ENCODE data around the gene PIH1D2. TPM values are rescaled to one million over a fixed set of nuclear protein-coding genes. Genes with fewer than 3 reads are reported as not detected.
"Not testable (repeated sequence)": the region's sequence is repeated elsewhere in the genome, so short reads cannot be mapped to it uniquely, and the experiment has no call there.

The PIH1D2 gene
- total RNA-seq, 3 donors from 2014 or later, result 0.65 to 2.4 (median 1.5) TPM

DNA sequence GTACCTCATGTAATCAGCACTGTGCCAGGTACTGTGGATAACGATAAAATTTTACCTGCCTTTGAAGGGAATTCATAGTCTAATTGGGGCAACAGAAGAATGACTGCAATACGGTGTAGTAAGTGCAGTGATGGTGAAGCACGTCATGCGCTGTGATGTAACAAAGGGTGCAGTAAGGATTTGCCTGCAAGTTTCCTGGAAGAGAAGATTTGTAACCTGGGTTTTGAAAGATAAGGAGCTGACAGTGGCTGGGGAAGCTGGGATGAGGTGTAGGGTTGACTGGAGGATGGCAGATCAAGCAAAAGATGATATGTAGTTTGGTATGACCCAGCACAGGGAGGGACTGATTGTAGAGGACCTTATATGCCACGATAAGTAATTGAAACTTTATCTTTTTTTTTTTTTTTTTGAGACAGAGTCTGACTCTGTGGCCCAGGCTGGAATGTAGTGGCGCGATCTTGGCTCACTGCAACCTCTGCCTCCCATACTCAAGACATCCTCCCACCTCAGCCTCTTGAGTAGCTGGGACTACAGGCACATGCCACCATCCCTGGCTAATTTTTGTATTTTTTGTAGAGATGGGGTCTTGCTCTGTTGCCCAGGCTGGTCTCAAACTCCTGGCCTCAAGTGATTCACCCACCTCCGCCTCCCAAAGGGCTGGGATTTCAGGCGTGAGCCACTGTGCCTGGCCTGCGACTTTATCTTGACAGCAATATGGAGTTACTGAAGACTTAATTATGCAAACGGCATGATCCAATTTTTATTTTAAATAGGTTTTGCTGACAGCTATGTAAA lies 24.1 kb upstream of the PIH1D2 start:
- no peak for ATAC-seq
- H3K9me3 ChIP-seq, result no peaks in the 10 kb centered on the region
- H3K36me3 ChIP-seq (ENCODE audit: low read depth), result no peaks in the 10 kb centered on the region
- DNase-seq, result no peak
- no peaks in the 10 kb centered on the region for H3K4me1 ChIP-seq (ENCODE audit: low read depth)
- intact Hi-C loops (cut with DNase I, micrococcal nuclease), result no loop called here
- TF ChIP-seq, protein P1, sequence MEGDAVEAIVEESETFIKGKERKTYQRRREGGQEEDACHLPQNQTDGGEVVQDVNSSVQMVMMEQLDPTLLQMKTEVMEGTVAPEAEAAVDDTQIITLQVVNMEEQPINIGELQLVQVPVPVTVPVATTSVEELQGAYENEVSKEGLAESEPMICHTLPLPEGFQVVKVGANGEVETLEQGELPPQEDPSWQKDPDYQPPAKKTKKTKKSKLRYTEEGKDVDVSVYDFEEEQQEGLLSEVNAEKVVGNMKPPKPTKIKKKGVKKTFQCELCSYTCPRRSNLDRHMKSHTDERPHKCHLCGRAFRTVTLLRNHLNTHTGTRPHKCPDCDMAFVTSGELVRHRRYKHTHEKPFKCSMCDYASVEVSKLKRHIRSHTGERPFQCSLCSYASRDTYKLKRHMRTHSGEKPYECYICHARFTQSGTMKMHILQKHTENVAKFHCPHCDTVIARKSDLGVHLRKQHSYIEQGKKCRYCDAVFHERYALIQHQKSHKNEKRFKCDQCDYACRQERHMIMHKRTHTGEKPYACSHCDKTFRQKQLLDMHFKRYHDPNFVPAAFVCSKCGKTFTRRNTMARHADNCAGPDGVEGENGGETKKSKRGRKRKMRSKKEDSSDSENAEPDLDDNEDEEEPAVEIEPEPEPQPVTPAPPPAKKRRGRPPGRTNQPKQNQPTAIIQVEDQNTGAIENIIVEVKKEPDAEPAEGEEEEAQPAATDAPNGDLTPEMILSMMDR (IDR thresholded peaks at IDR 0.05), result no peak
- no peak overlapping the region for H3K4me3 ChIP-seq

DNA sequence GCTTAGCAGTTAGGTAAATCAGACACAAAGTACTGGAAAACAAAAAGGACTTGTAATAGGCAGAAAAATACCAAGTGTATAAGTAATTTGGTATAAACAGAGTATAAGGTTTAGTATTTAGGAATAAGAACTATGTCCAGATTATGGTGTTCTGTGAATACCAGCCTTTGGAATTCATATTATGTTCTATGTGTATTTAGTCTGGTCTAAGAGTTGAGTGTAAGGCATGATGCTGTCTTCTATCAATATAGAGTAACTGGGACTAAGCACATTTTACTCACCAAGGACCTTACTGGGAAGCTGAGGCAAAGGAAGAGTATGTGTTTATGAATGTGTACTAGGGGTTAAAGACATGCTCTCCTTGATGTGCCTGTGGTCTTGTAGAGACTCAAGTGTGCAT lies 22.4 kb upstream of the PIH1D2 start:
- TF ChIP-seq, protein P1 (IDR thresholded peaks at IDR 0.05), result no peak
- ATAC-seq (no peak), DNase-seq (no peak)
- intact Hi-C loops (cut with DNase I, micrococcal nuclease), result no loop called here
- no peaks in the 10 kb centered on the region for H3K4me1 ChIP-seq (ENCODE audit: low read depth)
- no peaks in the 10 kb centered on the region for H3K9me3 ChIP-seq
- no peaks in the 10 kb centered on the region for H3K36me3 ChIP-seq (ENCODE audit: low read depth)
- H3K4me3 ChIP-seq, result no peak overlapping the region

DNA sequence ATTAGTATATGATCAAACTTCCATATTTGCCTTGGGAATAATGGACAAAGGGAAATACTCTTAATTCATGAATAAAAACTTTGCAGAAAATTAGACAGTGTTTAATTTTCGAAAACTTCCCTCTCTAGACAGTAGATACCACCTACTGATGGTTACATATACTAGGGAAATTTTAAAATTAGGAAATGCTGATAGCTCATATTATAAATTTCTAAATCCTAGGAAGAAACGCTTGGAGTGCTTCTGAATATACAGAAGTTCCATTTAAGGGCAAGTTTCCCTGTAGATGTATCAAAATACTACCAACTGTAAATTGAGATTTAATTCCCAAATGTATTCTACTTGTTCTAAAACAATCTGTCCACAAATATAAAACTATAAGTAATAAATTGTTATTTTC lies 21.5 kb upstream of the PIH1D2 start:
- ATAC-seq; H3K4me3 ChIP-seq; H3K36me3 ChIP-seq (ENCODE audit: low read depth); DNase-seq; intact Hi-C loops (cut with DNase I, micrococcal nuclease); H3K4me1 ChIP-seq (ENCODE audit: low read depth); H3K9me3 ChIP-seq: not testable (repeated sequence)

DNA sequence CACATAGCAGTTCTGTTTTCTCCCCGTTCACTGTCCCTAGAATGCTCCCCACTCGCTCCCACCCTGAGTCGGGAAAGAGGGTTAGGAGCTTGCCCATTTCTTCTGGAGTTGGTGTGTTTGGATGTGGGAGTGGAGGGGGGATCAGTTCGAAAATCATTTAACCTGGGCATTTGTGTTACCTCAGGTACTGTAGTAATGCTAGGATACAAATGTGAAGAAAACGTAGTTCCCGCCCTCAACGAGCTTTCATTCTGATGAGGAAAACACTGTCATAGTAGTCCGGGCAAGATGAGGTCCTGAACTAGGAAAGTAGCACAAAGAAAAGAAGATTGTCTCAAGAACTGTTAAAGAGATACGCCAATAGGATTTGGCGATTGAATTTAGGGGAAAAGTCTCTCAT lies 13.4 kb upstream of the PIH1D2 start:
- Histone ChIP-seq H3K4me1 (ENCODE audit: low read depth) (peaks cover 17% of the 10 kb centered on the region), H3K9me3 (no peaks in the 10 kb centered on the region), H3K36me3 (ENCODE audit: low read depth) (peaks cover 8% of the 10 kb centered on the region), H3K4me3 (peak overlapping the region; percentile 67)
- peak; percentile 9 for ATAC-seq
- peak in 1 of 3 donors; percentile 9 for DNase-seq
- intact Hi-C loops (cut with DNase I, micrococcal nuclease), result no loop called here
- TF ChIP-seq, protein P1 (IDR thresholded peaks at IDR 0.05), result no peak

DNA sequence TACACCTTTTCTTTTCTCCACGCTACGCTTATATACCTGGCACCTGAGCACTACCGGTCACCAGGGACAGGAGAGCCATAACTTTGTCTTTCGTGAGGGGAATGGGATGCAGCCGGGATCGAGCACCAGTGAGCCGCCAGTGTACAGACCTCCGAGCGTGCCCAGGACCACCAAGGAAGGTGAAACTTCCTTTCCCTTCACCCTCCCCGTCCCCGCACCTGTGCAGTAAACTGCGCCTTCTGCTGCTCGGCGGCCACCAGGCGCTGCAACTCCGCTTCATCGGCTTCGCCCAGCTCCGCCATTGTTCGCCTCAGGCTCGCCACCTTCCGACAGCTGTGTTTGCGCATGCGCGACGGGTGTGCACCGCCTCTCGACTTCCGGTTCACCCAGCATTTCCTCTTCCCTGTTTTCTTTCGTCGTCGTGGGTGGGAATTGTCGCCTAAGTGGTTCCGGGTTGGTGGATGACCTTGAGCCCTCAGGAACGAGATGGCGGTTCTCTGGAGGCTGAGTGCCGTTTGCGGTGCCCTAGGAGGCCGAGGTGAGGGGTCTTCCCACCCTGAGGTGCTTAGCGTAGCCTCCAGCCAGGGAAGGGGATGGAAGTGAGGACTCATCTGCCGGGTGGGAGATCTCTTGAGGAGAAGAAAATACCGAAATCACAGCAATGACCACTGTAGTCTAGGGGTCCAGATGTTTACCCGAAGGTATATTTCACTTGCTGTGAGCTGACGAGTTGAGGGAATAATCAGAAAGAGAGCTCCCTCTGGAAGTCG lies 12.8 kb upstream of the PIH1D2 start, which contains the start of the genes SDHD and TIMM8B:
TSS of gene SDHD (plus strand) at position 452 of the 770 bp plus-strand sequence. CDS start at position 487, 35 bp downstream.
TSS of gene TIMM8B (minus strand) at position 335 of the 770 bp plus-strand sequence. CDS start at position 302, 33 bp downstream.
- TF ChIP-seq, protein P1 (IDR thresholded peaks at IDR 0.05), result no peak
- H3K4me3 ChIP-seq, result peak within 1 kb of the TSS; percentile 67
- peak; percentile 99 for ATAC-seq
- intact Hi-C loops (cut with DNase I, micrococcal nuclease), result no loop called here
- peaks cover 17% of the 10 kb centered on the region for H3K4me1 ChIP-seq (ENCODE audit: low read depth)
- peaks cover 8% of the 10 kb centered on the region for H3K36me3 ChIP-seq (ENCODE audit: low read depth)
- no peaks in the 10 kb centered on the region for H3K9me3 ChIP-seq
- DNase-seq, result peak; percentile 95 to 96 (median 96)

Data from mucosa of descending colon (tissue), 3 donors.